Esophagus squamous epithelium (tissue), 4 donors: ENCODE results near the gene TSPAN12.

ENCODE experiments used
- POLR2A ChIP-seq, 4 donors: fragments of 450-650 bp; IDR thresholded peaks; one replicate each; pipeline ENCODE4 v1.6.1; 2017; ENCODE audit warnings: antibody characterized with exemption in 4 of 4, mild to moderate bottlenecking in 4 of 4, moderate library complexity in 3 of 4
- TF ChIP-seq, protein P1 (sequence below), 6 experiments: fragments of 450-650 bp in 4 of 6; fragments of 200-600 bp in 2 of 6; sonication (generic) in 2 of 6; IDR thresholded peaks; one replicate each; pipeline ENCODE4 v1.5.1; 2016 to 2019; ENCODE audit warnings: antibody characterized with exemption in 6 of 6, mild to moderate bottlenecking in 4 of 6, moderate library complexity in 4 of 6

DNA sequence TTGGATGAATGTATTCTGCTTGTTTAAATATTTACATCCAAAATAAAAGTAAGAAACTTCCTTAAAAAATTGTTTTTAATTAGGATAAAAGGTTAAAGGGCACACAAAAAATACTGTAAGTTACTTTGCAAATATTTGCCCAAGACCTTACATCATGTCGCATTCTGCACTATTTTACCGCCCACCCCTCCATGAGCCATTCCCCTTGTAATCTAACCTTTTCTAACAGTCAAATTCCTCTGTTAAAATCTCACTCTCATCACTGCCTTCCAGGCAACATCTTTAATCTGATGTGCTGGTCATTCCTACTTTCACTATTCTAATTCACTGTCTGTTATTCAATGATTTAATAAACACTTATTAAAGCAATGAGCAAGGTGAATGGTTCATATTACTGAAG is 23.2 kb downstream of the TSPAN12 start:
- TF ChIP-seq, protein P1, sequence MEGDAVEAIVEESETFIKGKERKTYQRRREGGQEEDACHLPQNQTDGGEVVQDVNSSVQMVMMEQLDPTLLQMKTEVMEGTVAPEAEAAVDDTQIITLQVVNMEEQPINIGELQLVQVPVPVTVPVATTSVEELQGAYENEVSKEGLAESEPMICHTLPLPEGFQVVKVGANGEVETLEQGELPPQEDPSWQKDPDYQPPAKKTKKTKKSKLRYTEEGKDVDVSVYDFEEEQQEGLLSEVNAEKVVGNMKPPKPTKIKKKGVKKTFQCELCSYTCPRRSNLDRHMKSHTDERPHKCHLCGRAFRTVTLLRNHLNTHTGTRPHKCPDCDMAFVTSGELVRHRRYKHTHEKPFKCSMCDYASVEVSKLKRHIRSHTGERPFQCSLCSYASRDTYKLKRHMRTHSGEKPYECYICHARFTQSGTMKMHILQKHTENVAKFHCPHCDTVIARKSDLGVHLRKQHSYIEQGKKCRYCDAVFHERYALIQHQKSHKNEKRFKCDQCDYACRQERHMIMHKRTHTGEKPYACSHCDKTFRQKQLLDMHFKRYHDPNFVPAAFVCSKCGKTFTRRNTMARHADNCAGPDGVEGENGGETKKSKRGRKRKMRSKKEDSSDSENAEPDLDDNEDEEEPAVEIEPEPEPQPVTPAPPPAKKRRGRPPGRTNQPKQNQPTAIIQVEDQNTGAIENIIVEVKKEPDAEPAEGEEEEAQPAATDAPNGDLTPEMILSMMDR (IDR thresholded peaks at IDR 0.05), result no peak
- no peak for TF ChIP-seq POLR2A (IDR thresholded peaks at IDR 0.05)
